Chondrocyte (in vitro differentiated cells): ENCODE measurements around the gene ZMYND11. TPM values are rescaled to one million over a fixed set of nuclear protein-coding genes. Genes with fewer than 3 reads are reported as not detected.

ENCODE experiments used
- DNase-seq: peaks from one replicate; pipeline ENCODE4 v3.0.0; 2021; ENCODE audit warnings: mixed read lengths, low spot score
- H3K27ac Mint-ChIP-seq: one replicate; pipeline ENCODE4 v1.8.0; 2021; ENCODE audit warnings: mild to moderate bottlenecking, moderate library complexity, mixed read lengths; ENCODE audit not compliant: unreplicated experiment
- H3K27me3 Mint-ChIP-seq: 2 replicates; pipeline ENCODE4 v1.8.0; 2021; ENCODE audit warnings: low read depth, mixed read lengths
- H3K36me3 Mint-ChIP-seq: 2 replicates; pipeline ENCODE4 v1.8.0; 2021; ENCODE audit warnings: low read depth, mixed read lengths
- H3K4me1 Mint-ChIP-seq: 2 replicates; pipeline ENCODE4 v1.8.0; 2021; ENCODE audit warnings: low read depth, mild to moderate bottlenecking, mixed read lengths
- H3K4me3 Mint-ChIP-seq: one replicate; pipeline ENCODE4 v1.8.0; 2021; ENCODE audit warnings: mild to moderate bottlenecking, moderate library complexity, mixed read lengths; ENCODE audit not compliant: unreplicated experiment
- H3K9me3 Mint-ChIP-seq: 2 replicates; pipeline ENCODE4 v1.8.0; 2021; ENCODE audit warnings: low read depth, mixed read lengths
- total RNA-seq: library from RNA; stranded (reverse); gene quantifications from 3 replicates; pipeline ENCODE4 v1.2.1, GENCODE V29; 2021
- TF ChIP-seq, protein P1 (sequence below): fragments of 200-600 bp; sonication (generic); IDR thresholded peaks from 2 replicates; pipeline ENCODE4 v1.5.0; 2021; ENCODE audit warnings: antibody characterized with exemption, mild to moderate bottlenecking, moderate library complexity

Gene ZMYND11
- total RNA-seq, 1 donor from 2014 or later, result 72.0 TPM

DNA sequence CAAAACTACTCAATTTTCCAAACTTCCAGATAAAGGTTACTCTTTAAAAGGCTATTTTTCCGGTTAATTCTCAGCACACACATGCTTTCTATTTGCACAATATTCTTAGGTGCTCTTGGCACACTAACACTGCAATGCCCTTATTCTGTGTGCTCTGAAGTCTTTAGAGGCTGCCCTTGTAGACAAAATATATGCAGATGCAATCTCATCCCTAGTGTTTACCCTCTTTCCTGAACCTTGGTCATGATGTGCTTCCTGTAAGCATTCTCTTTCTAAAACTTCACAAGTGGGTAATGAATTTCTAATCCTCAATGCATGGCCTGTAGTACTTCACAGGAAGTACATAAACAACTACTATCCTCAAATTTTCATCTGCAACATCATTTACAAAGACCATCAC, 45.1 kb upstream of the ZMYND11 start:
- DNase-seq, result no peak
- Mint-ChIP-seq H3K4me3 (no peak overlapping the region), H3K27me3 (peaks cover 15% of the 10 kb centered on the region), H3K27ac (no peak overlapping the region), H3K9me3 (peaks cover 7% of the 10 kb centered on the region), H3K36me3 (peaks cover 4% of the 10 kb centered on the region), H3K4me1 (peaks cover 9% of the 10 kb centered on the region)
- TF ChIP-seq, protein P1, sequence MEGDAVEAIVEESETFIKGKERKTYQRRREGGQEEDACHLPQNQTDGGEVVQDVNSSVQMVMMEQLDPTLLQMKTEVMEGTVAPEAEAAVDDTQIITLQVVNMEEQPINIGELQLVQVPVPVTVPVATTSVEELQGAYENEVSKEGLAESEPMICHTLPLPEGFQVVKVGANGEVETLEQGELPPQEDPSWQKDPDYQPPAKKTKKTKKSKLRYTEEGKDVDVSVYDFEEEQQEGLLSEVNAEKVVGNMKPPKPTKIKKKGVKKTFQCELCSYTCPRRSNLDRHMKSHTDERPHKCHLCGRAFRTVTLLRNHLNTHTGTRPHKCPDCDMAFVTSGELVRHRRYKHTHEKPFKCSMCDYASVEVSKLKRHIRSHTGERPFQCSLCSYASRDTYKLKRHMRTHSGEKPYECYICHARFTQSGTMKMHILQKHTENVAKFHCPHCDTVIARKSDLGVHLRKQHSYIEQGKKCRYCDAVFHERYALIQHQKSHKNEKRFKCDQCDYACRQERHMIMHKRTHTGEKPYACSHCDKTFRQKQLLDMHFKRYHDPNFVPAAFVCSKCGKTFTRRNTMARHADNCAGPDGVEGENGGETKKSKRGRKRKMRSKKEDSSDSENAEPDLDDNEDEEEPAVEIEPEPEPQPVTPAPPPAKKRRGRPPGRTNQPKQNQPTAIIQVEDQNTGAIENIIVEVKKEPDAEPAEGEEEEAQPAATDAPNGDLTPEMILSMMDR, result no peak

DNA sequence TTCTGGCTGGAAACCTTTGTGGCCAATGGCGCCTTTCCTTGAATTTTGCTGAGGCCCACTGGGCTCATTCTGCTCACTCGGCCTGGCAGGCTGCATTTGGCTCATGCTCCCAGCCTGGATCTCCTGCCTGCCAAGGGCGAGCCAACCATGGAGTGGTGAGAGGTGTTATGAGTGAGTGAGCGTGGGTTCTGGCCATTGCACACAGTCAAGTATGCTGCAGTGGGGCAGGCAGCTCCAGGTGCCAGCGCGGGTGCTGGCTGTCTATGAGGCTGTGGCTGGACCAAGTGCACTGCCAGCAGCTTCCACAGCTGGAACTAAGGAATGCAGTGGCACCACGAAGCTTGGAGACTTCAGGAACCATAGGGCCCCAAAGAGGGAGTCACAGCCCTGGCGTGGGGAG, 43.9 kb upstream of the ZMYND11 start:
- H3K27me3 Mint-ChIP-seq, result peaks cover 11% of the 10 kb centered on the region
- peaks cover 4% of the 10 kb centered on the region for H3K36me3 Mint-ChIP-seq
- H3K4me3 Mint-ChIP-seq, result no peak overlapping the region
- TF ChIP-seq, protein P1, result no peak
- H3K9me3 Mint-ChIP-seq, result peaks cover 13% of the 10 kb centered on the region
- no peak overlapping the region for H3K27ac Mint-ChIP-seq
- no peak for DNase-seq
- H3K4me1 Mint-ChIP-seq, result peaks cover 9% of the 10 kb centered on the region

GRCh38 chr10:92153-92552, 43.1 kb upstream of the ZMYND11 start:
- Mint-ChIP-seq H3K4me3 (no peak overlapping the region), H3K27ac (no peak overlapping the region), H3K36me3 (peaks cover 7% of the 10 kb centered on the region), H3K4me1 (peaks cover 9% of the 10 kb centered on the region), H3K9me3 (peaks cover 18% of the 10 kb centered on the region), H3K27me3 (peaks cover 10% of the 10 kb centered on the region)
- TF ChIP-seq, protein P1, result no peak
- DNase-seq, result no peak

- peaks cover 10% of the 10 kb centered on the region for H3K36me3 Mint-ChIP-seq
- peaks cover 22% of the 10 kb centered on the region for H3K9me3 Mint-ChIP-seq
- H3K4me3 Mint-ChIP-seq, result no peak overlapping the region
- H3K27ac Mint-ChIP-seq, result no peak overlapping the region
- no peak for DNase-seq
- peaks cover 9% of the 10 kb centered on the region for H3K4me1 Mint-ChIP-seq
- H3K27me3 Mint-ChIP-seq, result peaks cover 5% of the 10 kb centered on the region
- TF ChIP-seq, protein P1, result no peak
These were observed 42.4 kb upstream of the ZMYND11 start for GRCh38 chr10:92846-93245.

DNA sequence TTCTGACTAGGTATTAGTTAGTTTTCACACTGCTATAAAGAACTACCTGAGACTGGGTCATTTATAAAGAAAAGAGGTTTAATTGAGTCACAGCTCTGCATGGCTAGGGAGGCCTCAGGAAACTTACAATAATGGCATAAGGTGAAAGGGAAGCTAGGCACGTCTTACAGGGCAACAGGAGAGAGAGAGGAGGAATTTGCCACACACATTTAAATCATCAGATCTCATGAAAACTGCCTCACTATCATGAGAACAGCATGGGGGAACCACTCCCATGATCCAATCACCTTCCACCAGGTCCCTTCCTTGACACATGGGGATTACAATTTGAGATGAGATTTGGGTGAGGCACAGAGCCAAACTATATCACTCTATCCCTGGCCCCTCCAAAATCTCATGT, 40.6 kb upstream of the ZMYND11 start:
- no peak overlapping the region for H3K27ac Mint-ChIP-seq
- peaks cover 1% of the 10 kb centered on the region for H3K4me1 Mint-ChIP-seq
- H3K4me3 Mint-ChIP-seq, result no peak overlapping the region
- no peak for DNase-seq
- TF ChIP-seq, protein P1, result no peak
- H3K36me3 Mint-ChIP-seq, result peaks cover 10% of the 10 kb centered on the region
- H3K9me3 Mint-ChIP-seq, result peaks cover 22% of the 10 kb centered on the region
- H3K27me3 Mint-ChIP-seq, result peaks cover 5% of the 10 kb centered on the region
